ENCODE data around the gene KRTAP17-1.

- TF ChIP-seq POLR2AphosphoS5 (IDR thresholded peaks at IDR 0.05; ENCODE audit: low read depth, low read length) (no peak), POLR2A (IDR thresholded peaks at IDR 0.05; ENCODE audit: low read depth, low read length) (no peak), TAF1 (IDR thresholded peaks at IDR 0.05; ENCODE audit: borderline replicate concordance, low read depth, low read length) (no peak)
Measured at GRCh38 chr17:41322094-41322902, 6.8 kb upstream of the KRTAP17-1 start.
